ENCODE results near the gene PITPNM3. TPM values are rescaled to one million over a fixed set of nuclear protein-coding genes. Genes with fewer than 3 reads are reported as not detected.
"Not testable (repeated sequence)": the region's sequence is repeated elsewhere in the genome, so short reads cannot be mapped to it uniquely, and the experiment has no call there.

Gene PITPNM3
- total RNA-seq, 1 donor = 1.8 TPM

DNA sequence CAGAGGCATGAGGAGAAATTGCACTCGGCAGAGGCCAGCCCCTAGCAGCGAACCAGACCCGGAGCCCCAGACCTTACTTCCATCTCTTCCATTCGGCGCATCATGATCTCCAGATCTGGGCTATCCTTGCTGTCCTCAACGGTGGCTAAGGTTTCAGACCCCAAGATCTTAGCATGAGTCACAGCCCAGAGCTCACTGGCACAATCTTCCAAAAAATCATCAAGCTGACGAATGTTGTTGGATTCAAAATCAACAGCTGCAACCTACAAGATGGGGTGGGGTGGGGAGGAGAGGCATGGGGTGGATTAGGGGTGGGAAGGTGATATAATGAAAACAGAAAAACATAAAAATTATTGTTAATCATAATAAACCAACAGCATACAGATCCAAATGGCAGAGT is 39.7 kb upstream of the PITPNM3 start:
- no peaks in the 10 kb centered on the region for H3K9me3 ChIP-seq (ENCODE audit: low read depth, low read length)
- H3K27me3 ChIP-seq (ENCODE audit: insufficient read depth, low read length) = no peaks in the 10 kb centered on the region
- TF ChIP-seq, protein P1, sequence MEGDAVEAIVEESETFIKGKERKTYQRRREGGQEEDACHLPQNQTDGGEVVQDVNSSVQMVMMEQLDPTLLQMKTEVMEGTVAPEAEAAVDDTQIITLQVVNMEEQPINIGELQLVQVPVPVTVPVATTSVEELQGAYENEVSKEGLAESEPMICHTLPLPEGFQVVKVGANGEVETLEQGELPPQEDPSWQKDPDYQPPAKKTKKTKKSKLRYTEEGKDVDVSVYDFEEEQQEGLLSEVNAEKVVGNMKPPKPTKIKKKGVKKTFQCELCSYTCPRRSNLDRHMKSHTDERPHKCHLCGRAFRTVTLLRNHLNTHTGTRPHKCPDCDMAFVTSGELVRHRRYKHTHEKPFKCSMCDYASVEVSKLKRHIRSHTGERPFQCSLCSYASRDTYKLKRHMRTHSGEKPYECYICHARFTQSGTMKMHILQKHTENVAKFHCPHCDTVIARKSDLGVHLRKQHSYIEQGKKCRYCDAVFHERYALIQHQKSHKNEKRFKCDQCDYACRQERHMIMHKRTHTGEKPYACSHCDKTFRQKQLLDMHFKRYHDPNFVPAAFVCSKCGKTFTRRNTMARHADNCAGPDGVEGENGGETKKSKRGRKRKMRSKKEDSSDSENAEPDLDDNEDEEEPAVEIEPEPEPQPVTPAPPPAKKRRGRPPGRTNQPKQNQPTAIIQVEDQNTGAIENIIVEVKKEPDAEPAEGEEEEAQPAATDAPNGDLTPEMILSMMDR (IDR thresholded peaks at IDR 0.05; ENCODE audit: extremely low read depth, low read depth, low read length) = no peak
- H3K4me2 ChIP-seq (ENCODE audit: insufficient read depth, low read length) = no peak overlapping the region
- H3K4me1 ChIP-seq (ENCODE audit: insufficient read depth, low read length) = peaks cover 9% of the 10 kb centered on the region
- no peak overlapping the region for H2AFZ ChIP-seq (ENCODE audit: low read length)
- no peak overlapping the region for H3K4me3 ChIP-seq (ENCODE audit: insufficient read depth, low read length)
- H3K79me2 ChIP-seq (ENCODE audit: insufficient read depth, low read length) = peaks cover under 1% of the 10 kb centered on the region
- H4K20me1 ChIP-seq (ENCODE audit: insufficient read depth, low read length) = peaks cover 3% of the 10 kb centered on the region
- DNase-seq (ENCODE audit: insufficient read length, low spot score, missing footprints) = no peak
- H3K27ac ChIP-seq (ENCODE audit: low read depth, low read length) = no peak overlapping the region
- H3K36me3 ChIP-seq (ENCODE audit: insufficient read depth, low read length) = peaks cover 50% of the 10 kb centered on the region

DNA sequence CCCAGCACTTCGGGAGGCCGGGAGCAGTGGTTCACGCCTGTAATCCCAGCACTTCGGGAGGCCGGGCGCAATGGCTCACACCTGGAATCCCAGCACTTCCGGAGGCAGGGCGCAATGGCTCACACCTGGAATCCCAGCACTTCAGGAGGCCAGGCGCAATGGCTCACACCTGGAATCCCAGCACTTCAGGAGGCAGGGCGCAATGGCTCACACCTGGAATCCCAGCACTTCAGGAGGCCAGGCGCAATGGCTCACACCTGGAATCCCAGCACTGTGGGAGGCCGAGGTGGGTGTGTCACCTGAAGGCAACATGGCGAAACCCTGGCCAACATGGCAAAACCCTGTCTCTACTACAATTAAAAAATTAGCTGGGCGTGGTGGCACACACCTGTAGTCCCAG is 37.0 kb upstream of the PITPNM3 start:
- peaks cover 49% of the 10 kb centered on the region for H3K36me3 ChIP-seq (ENCODE audit: insufficient read depth, low read length)
- not testable (repeated sequence) for H3K9me3 ChIP-seq (ENCODE audit: low read depth, low read length); H3K4me2 ChIP-seq (ENCODE audit: insufficient read depth, low read length); H3K4me1 ChIP-seq (ENCODE audit: insufficient read depth, low read length); H4K20me1 ChIP-seq (ENCODE audit: insufficient read depth, low read length); H2AFZ ChIP-seq (ENCODE audit: low read length); H3K27ac ChIP-seq (ENCODE audit: low read depth, low read length); DNase-seq (ENCODE audit: insufficient read length, low spot score, missing footprints); H3K4me3 ChIP-seq (ENCODE audit: insufficient read depth, low read length); H3K27me3 ChIP-seq (ENCODE audit: insufficient read depth, low read length); H3K79me2 ChIP-seq (ENCODE audit: insufficient read depth, low read length)

DNA sequence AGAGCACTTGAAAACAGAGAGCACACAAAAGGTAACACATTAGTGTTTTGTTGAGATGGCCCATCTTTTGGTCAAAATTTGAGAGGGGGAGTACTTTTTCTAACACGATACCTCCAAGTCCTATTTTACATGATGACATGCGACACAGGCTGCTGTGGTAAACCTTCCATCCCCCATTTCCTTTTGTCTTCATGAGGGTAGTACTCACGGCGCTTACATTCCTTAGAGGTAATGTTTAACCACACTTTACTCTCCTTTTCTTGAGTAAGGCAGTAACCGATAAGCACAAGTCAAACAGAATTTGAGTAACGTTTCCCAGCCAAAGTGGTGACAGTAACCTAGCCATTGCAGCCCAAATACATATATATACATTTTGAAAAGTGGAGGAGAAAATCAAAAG is 35.8 kb upstream of the PITPNM3 start:
- Histone ChIP-seq H4K20me1 (ENCODE audit: insufficient read depth, low read length) (no peaks in the 10 kb centered on the region), H3K4me3 (ENCODE audit: insufficient read depth, low read length) (no peak overlapping the region), H3K79me2 (ENCODE audit: insufficient read depth, low read length) (peaks cover 2% of the 10 kb centered on the region), H3K9me3 (ENCODE audit: low read depth, low read length) (no peaks in the 10 kb centered on the region), H2AFZ (ENCODE audit: low read length) (no peak overlapping the region), H3K27me3 (ENCODE audit: insufficient read depth, low read length) (no peaks in the 10 kb centered on the region), H3K36me3 (ENCODE audit: insufficient read depth, low read length) (peaks cover 59% of the 10 kb centered on the region), H3K4me2 (ENCODE audit: insufficient read depth, low read length) (no peak overlapping the region), H3K4me1 (ENCODE audit: insufficient read depth, low read length) (peaks cover 9% of the 10 kb centered on the region), H3K27ac (ENCODE audit: low read depth, low read length) (peak overlapping the region; percentile 12)
- DNase-seq (ENCODE audit: insufficient read length, low spot score, missing footprints) = no peak
- TF ChIP-seq, protein P1 (IDR thresholded peaks at IDR 0.05; ENCODE audit: extremely low read depth, low read depth, low read length) = no peak

DNA sequence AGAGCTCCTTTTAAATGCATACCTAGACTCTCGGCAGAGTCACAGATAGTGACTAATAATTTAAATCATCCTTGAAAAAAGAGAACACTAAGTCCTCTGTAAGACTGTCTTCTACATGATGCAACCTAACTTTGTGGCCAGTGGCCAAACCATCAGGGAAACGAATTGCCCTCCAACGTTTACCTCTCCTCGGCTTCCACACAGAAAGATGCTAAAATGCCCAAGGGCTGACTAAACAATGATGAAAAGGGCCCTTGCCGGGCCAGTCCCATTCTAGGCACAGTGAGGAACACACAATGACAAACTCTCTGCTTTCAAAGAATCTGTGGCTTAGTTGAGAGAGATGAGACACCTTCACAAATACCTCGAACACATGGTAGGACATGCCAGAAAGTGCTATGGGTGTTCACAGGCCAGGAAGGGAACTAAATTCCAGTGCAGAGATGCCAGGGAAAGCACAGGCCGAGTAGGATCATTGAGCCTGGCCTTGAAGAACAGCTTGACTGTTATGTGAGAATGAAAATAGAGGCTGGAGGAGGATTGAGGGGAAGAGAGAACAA is 35.3 kb upstream of the PITPNM3 start:
- Histone ChIP-seq H4K20me1 (ENCODE audit: insufficient read depth, low read length) (no peaks in the 10 kb centered on the region), H3K9me3 (ENCODE audit: low read depth, low read length) (no peaks in the 10 kb centered on the region), H3K4me2 (ENCODE audit: insufficient read depth, low read length) (peak overlapping the region; percentile 4), H3K4me3 (ENCODE audit: insufficient read depth, low read length) (no peak overlapping the region), H3K79me2 (ENCODE audit: insufficient read depth, low read length) (peaks cover 2% of the 10 kb centered on the region), H2AFZ (ENCODE audit: low read length) (peak overlapping the region; percentile 14), H3K36me3 (ENCODE audit: insufficient read depth, low read length) (peaks cover 64% of the 10 kb centered on the region), H3K4me1 (ENCODE audit: insufficient read depth, low read length) (peaks cover 9% of the 10 kb centered on the region), H3K27ac (ENCODE audit: low read depth, low read length) (peak overlapping the region; percentile 12), H3K27me3 (ENCODE audit: insufficient read depth, low read length) (no peaks in the 10 kb centered on the region)
- TF ChIP-seq, protein P1 (IDR thresholded peaks at IDR 0.05; ENCODE audit: extremely low read depth, low read depth, low read length) = no peak
- no peak for DNase-seq (ENCODE audit: insufficient read length, low spot score, missing footprints)
